HepG2 (cell line): ENCODE results near the gene CD109. TPM values are rescaled to one million over a fixed set of nuclear protein-coding genes. Genes with fewer than 3 reads are reported as not detected.

Experiments used
- ATAC-seq: fragments of 200-7000 bp; cut with Tn5 transposase; 3 replicates; pipeline ENCODE4 v1.9.1; 2020; ENCODE audit warnings: mild to moderate bottlenecking, moderate library complexity
- BruUV-seq: library from RNA; stranded (reverse); fragments of 400-500 nt; replicated peaks from 2 replicates; lab custom pipeline; 2021; lab: Mats Ljungman, UMichigan
- CTCF ChIA-PET: fragments of 300-600 bp; formaldehyde crosslinking; extraction: SDS; loops from one replicate; lab custom pipeline; 2021; ENCODE audit warnings: low total read pairs, inconsistent platforms, low intra/inter-chr PET ratio; lab: Yijun Ruan, JAX
- POLR2A ChIA-PET: fragments of 350-600 bp; sonication (Branson Sonifier 250); formaldehyde crosslinking; loops from one replicate; lab custom pipeline; 2020; ENCODE audit warnings: antibody characterized with exemption, inconsistent platforms; lab: Yijun Ruan, JAX
- DNase-seq: peaks from one replicate; pipeline ENCODE4 v3.0.0-alpha.2; 2015; ENCODE audit warnings: low spot score
- FAIRE-seq: peaks from 3 replicates; lab custom pipeline; 2011; peaks lifted over from hg19 to GRCh38; lab: Jason Lieb, UNC
- H2AFZ ChIP-seq: one replicate; pipeline ENCODE4 v1.6.1; 2011; ENCODE audit warnings: low read length, inconsistent platforms
- H3K27ac ChIP-seq: fragments of 300-600 bp; 3 replicates; pipeline ENCODE4 v1.8.0; 2011; ENCODE audit warnings: mixed run types, mild to moderate bottlenecking, mixed read lengths, low read length, inconsistent platforms; ENCODE audit not compliant: insufficient read depth; ENCODE audit errors: extremely low read length
- H3K27me3 ChIP-seq, 2 experiments: fragments of 200-600 bp in 1 of 2; 2 replicates in 1 of 2; 3 replicates in 1 of 2; pipeline versions ENCODE4 v1.6.0 to v1.8.0; 2011; ENCODE audit warnings: low read length in 2 of 2, mild to moderate bottlenecking in 2 of 2, moderate library complexity in 2 of 2, inconsistent platforms in 1 of 2; ENCODE audit not compliant: insufficient read depth in 2 of 2, control insufficient read depth in 1 of 2
- H3K36me3 ChIP-seq, 2 experiments: fragments of 200-600 bp in 1 of 2; replicated peaks in 1 of 2; 2 replicates in 1 of 2; 3 replicates in 1 of 2; pipeline versions ENCODE4 v1.5.1 to v1.8.0; 2011; ENCODE audit warnings: low read length in 2 of 2, inconsistent platforms in 1 of 2; ENCODE audit not compliant: insufficient read depth in 2 of 2, control insufficient read depth in 1 of 2
- H3K4me1 ChIP-seq: 2 replicates; pipeline ENCODE4 v1.5.1; 2012; ENCODE audit warnings: low read length, inconsistent platforms; ENCODE audit not compliant: insufficient read depth
- H3K4me2 ChIP-seq: 2 replicates; pipeline ENCODE4 v1.6.0; 2011; ENCODE audit warnings: low read depth, low read length, inconsistent platforms
- H3K4me3 ChIP-seq, 3 experiments: fragments of 200-600 bp in 1 of 3; sonication (generic), shearing (Covaris generic) in 1 of 3; replicated peaks in 1 of 3; 2 replicates each; pipeline ENCODE4 v1.5.1; 2011 to 2016; ENCODE audit warnings: low read length in 3 of 3, inconsistent platforms in 2 of 3, low read depth in 2 of 3, mild to moderate bottlenecking in 2 of 3, control low read depth in 1 of 3, mixed read lengths in 1 of 3; ENCODE audit not compliant: insufficient read depth in 1 of 3
- H3K79me2 ChIP-seq: one replicate; pipeline ENCODE4 v1.6.1; 2011; ENCODE audit warnings: low read length, inconsistent platforms; ENCODE audit not compliant: insufficient read depth
- H3K9ac ChIP-seq: 2 replicates; pipeline ENCODE4 v1.6.0; 2011; ENCODE audit warnings: mild to moderate bottlenecking, low read depth, low read length, inconsistent platforms; ENCODE audit not compliant: insufficient read depth
- H3K9me3 ChIP-seq: 2 replicates; pipeline ENCODE4 v1.5.1; 2012; ENCODE audit warnings: mild to moderate bottlenecking, low read length
- H4K20me1 ChIP-seq: 2 replicates; pipeline ENCODE4 v1.6.0; 2011; ENCODE audit warnings: inconsistent platforms, mild to moderate bottlenecking, low read length, moderate library complexity; ENCODE audit not compliant: insufficient read depth
- PBX3 ChIP-seq: sonication (generic); formaldehyde crosslinking; IDR thresholded peaks from 2 replicates; pipeline ENCODE4 v1.8.1; 2023; ENCODE audit warnings: missing genetic modification reagents, inconsistent platforms, borderline replicate concordance
- PRDM10 ChIP-seq: sonication (generic); formaldehyde crosslinking; IDR thresholded peaks from 2 replicates; pipeline ENCODE4 v1.4.0; 2020; ENCODE audit warnings: low read depth, missing genetic modification reagents
- RERE ChIP-seq: IDR thresholded peaks from 2 replicates; pipeline ENCODE4 v1.6.1; 2016; ENCODE audit warnings: low read depth, missing genetic modification reagents, missing compliant biosample characterization
- ZNF614 ChIP-seq: IDR thresholded peaks from 2 replicates; pipeline ENCODE4 v1.6.1; 2018; ENCODE audit warnings: missing biosample characterization, missing genetic modification reagents, inconsistent platforms, borderline replicate concordance
- WGBS: methylation state at CpG from one replicate; pipeline ENCODE4 v1.1.6; 2017; ENCODE audit warnings: low lambda C conversion rate; 5-methylcytosine and 5-hydroxymethylcytosine counted together
- in situ Hi-C: cut with HindIII; loops from 2 replicates; pipeline ENCODE4 v1.10.0; 2017; ENCODE audit warnings: low pct_unique_long_range_greater_than_20kb; ENCODE audit not compliant: extremely low pct_ligation_motif_present
- intact Hi-C: fragments of 100-400 bp; cut with micrococcal nuclease; formaldehyde crosslinking; loops from one replicate; pipeline ENCODE4 v1.10.0; 2022; ENCODE audit not compliant: unreplicated experiment
- polyA plus RNA-seq, 8 experiments: library from polyadenylated mRNA; depleted of rRNA in 3 of 8; stranded (reverse) in 7 of 8; unstranded in 1 of 8; fragments of >200 nt; fragmentation: Illumina TruSeq in 4 of 8; extraction: Trizol in 4 of 8; gene quantifications; 2 replicates each; pipeline versions ENCODE4 v1.2.1 to v1.2.3, GENCODE V29; 2011 to 2016; ENCODE audit warnings: low read depth in 4 of 8, missing spikeins in 1 of 8, mixed read lengths in 1 of 8; ENCODE audit not compliant: insufficient read depth in 1 of 8
- total RNA-seq, 5 experiments: library from RNA; depleted of rRNA; stranded (reverse); fragments of >200 nt; fragmentation: Illumina TruSeq; extraction: Trizol; gene quantifications; 2 replicates each; pipeline ENCODE4 v1.2.3, GENCODE V29; 2016; ENCODE audit warnings: low read depth in 1 of 5

Gene CD109
- total and polyA plus RNA-seq, 2 of the 13 experiments (the other 11 are each of a cell fraction or from before 2014, with no cell fraction given) = 0.93 to 2.1 TPM

- TF ChIP-seq RERE (CRISPR knock-in tag) = no peak
- no peak for TF ChIP-seq PBX3 (CRISPR knock-in tag)
Observed at GRCh38 chr6:73699676-73700459, 3.9 kb downstream of the CD109 start (continued).

- no TSS peak for BruUV-seq
- 87% methylated on average over 2 of the region's 2 CpGs for WGBS
- Histone ChIP-seq H3K36me3 (no peaks in the 10 kb centered on the region), H2AFZ (no peak overlapping the region), H3K27me3 (no peaks in the 10 kb centered on the region), H3K4me1 (peaks cover 21% of the 10 kb centered on the region), H3K9ac (no peak overlapping the region), H3K79me2 (no peaks in the 10 kb centered on the region), H4K20me1 (no peaks in the 10 kb centered on the region), H3K9me3 (no peaks in the 10 kb centered on the region), H3K4me3 (no peak overlapping the region), H3K27ac (no peak overlapping the region), H3K4me2 (no peak overlapping the region)
- intact Hi-C loops (no loop called here), in situ Hi-C loops (no loop called here)
- ChIA-PET CTCF (no interaction called here), POLR2A (no interaction called here)
- FAIRE-seq = no peak
- ATAC-seq = no peak
- no peak for DNase-seq
- TF ChIP-seq ZNF614 (CRISPR knock-in tag) (no peak), PRDM10 (CRISPR knock-in tag) (no peak)
Observed at GRCh38 chr6:73702444-73702843, 6.4 kb downstream of the CD109 start.
